Right ventricle myocardium superior (tissue), 1 donor: Measurements from ENCODE around the gene SLC38A4. TPM values are rescaled to one million over a fixed set of nuclear protein-coding genes. Genes with fewer than 3 reads are reported as not detected.

ENCODE experiments used
- ATAC-seq: fragments of 200-7000 bp; cut with Tn5 transposase; one replicate; pipeline ENCODE4 v1.9.1; 2020; ENCODE audit warnings: mild to moderate bottlenecking; ENCODE audit not compliant: poor library complexity
- DNase-seq: peaks from one replicate; pipeline ENCODE4 v3.0.0-alpha.2; 2020
- intact Hi-C: fragments of 100-400 bp; cut with DNase I; formaldehyde crosslinking; loops from one replicate; pipeline ENCODE4 v1.11.2; 2022
- total RNA-seq: library from RNA; stranded (reverse); fragmentation: NEBNext Ultra II Directional; extraction: Animal tissue kit (Norgen Biotek cat#: 25700); gene quantifications from one replicate; pipeline ENCODE4 v1.2.1, GENCODE V29; 2021
- donor health status: DM: no; HTN: yes; CAD: no; lungs with severe emphysema.

SLC38A4 gene
- total RNA-seq, 1 donor from 2014 or later: 2.3 TPM

- no peak for DNase-seq
- intact Hi-C loops: no loop called here
- ATAC-seq: no peak
Measured at GRCh38 chr12:46725332-46725731, 100.5 kb downstream of the SLC38A4 start.

DNA sequence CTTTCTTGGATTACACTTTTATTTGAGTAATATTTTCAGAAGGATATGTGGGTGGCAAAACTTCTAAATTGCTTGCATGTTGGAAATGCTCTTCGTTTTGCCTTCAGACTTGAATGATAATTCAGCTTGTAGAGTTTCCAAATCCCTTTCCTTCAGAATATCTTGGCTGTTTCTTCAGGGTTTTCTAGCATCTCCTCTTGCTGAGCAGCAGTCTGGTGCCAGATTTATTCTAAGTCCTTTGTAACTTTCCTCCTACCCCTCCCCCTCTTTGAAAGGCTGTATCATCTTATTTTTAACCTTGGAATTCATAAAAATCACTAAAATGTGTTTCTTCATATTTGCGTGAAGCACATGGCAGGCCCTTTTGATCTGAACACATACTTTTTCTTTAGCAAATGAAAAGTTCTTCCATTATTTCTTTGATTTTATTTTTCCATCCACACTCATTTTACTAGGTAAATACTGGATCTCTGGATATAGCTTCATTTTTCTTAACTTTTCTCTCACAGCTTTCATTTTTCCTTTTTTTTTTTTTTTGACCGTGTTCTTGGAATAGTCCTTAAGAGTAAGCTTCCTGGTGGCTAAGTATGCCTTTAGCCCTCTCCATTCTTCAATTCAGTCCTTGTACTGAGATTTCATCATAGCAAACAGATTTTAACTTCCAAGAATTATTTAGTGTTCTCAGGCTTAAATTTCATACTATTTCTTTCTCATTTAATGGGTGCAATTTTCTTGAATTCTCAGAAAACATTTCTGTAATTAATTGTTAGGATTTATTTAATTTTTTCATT lies 102.0 kb downstream of the SLC38A4 start:
- intact Hi-C loops: no loop called here
- no peak for ATAC-seq
- no peak for DNase-seq

DNA sequence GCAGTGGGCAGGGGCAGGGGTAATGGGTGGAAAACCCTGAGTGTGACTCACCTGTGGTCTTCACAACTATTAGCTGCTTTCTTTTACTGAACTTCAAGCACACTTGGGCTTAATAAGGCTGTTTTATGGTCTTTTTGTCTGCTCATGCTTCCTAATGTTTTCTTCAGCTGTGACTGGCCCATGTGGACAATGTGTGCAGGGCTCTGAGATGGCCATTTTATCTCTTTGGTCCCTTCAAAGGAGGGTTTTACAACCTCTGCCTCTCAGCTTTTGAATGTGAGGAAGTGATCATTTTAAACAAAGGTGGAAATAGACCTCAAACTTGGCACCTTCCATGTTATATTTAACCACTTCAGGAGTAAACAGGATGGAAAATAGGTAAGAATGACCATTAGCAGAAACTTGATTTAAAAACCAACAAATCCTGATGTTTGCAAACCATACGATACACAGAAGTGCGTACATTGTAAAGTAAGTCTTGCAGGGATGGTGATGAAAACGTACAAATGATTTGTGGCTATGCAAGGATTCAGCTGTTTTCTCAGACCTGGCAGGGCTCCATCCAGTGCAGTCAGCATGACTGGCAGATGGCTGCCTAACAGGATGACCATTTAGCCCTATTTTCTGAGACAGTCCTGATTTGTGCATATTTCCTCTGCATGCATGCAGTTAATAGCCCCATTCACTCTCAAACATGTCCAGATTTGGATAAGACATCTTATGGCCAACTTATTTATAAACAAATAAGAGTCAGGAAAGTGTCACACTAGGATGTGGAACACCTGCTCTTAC lies 103.2 kb downstream of the SLC38A4 start:
- DNase-seq (no peak), ATAC-seq (no peak)
- intact Hi-C loops: no loop called here

DNA sequence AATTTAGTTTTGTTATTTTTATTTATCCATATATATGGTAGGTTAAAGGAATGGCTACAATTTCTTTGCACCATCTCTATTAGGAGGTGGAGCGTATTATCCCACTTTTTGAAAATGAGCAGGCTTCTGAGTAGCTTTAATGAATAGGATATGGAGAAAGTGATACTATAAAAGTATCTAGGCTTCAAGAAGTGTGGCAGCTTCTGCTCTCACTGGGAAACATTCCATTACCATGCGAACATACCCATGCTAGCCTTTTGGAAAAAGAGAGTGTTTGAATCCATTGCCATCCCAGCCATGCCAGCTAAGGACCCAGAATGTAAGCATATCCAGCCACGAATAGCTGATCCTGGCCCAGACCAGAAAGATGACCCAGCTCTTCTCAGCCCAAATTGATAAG lies 107.3 kb downstream of the SLC38A4 start:
- intact Hi-C loops: no loop called here
- DNase-seq (no peak), ATAC-seq (no peak)

GRCh38 chr12:46717868-46718267 lies 107.9 kb downstream of the SLC38A4 start:
- ATAC-seq: peak; percentile 59
- intact Hi-C loops: no loop called here
- no peak for DNase-seq

DNA sequence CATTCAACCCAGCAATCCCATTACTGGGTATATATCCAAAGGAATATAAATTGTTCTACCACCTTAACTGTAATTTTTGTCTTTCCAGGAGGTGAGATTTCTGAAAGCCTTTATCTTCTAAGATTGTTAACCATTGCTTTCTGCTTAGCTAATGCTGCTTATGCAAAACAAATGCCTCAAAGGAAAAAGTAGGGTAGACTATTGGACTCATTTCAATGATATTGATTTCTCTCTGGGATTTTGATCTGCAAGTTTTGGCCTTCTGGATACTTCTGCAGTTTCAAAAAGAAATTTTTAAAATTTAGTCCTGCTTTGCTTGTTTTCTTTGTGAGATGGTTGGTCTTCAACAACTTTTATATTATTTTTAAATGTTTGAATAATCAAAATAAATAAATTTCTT lies 108.6 kb downstream of the SLC38A4 start:
- DNase-seq (no peak), ATAC-seq (no peak)
- intact Hi-C loops: no loop called here
